Cardiac fibroblast (primary cell): ENCODE measurements around the gene CAPN9.
A peak's percentile ranks its signal among the peaks of the same experiment; 100 is the strongest.

Source experiments
- DNase-seq, 2 donors: peaks; one replicate each; pipeline versions ENCODE4 v3.0.0 to v3.0.0-alpha.2; 2010; ENCODE audit warnings: low read depth in 2 of 2
- H3K4me3 ChIP-seq, 2 donors: replicated peaks in 1 of 2; 1 replicate in 1 of 2; 2 replicates in 1 of 2; pipeline ENCODE4 v1.5.1; 2011; ENCODE audit warnings: low read depth in 2 of 2, low read length in 2 of 2, mild to moderate bottlenecking in 2 of 2, moderate library complexity in 1 of 2
- CTCF ChIP-seq: IDR thresholded peaks from one replicate; pipeline ENCODE4 v1.5.1; 2011; ENCODE audit warnings: low read depth, mild to moderate bottlenecking, low read length, inconsistent platforms

The CAPN9 gene

DNA sequence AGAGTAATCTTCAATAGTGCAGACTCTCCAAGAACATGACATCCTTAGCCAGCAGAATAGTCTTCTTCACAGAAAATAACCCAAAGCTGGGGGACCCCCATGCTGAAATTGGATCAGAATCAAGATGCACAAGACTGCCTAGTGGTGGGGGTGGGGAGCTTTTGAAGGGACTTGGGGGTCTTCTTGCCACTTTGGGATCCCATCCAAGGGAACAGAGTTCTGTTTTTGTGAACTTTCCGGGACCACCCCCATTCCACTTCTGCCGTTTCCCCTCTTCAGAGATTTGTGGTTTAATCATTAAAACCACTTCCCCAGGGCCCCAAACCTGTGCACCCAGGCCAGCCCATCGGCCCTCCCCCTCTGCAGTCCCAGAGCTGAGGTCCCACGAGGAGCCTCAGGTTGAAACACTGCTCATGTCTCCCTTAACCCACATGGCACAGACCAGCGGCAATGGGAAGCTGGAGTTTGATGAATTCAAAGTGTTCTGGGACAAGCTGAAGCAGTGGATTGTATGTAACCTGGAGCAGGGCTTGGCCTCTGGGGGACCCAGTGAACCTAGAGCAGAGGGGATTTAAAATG lies 44.9 kb downstream of the CAPN9 start:
- DNase-seq = no peak
- H3K4me3 ChIP-seq = no peak overlapping the region
- TF ChIP-seq CTCF = no peak

- peak in 1 of 2 donors; percentile 21 for DNase-seq
- no peak overlapping the region for H3K4me3 ChIP-seq
- TF ChIP-seq CTCF = no peak
Measured at GRCh38 chr1:230792691-230793462, 45.7 kb downstream of the CAPN9 start.

DNA sequence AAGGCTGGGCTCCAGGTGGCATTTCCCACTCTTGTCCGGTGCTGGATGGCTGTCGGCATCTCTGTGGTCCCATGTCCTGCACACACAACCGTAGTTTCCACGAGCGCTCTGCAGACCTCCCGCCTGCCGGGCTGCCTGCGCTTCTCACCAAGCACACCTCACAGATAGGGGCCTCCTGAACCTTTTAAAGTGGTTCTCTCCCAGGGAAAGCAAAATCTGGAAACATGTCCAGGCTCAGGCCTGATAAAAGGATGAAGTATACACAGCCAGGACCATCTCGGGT lies 46.2 kb downstream of the CAPN9 start:
- TF ChIP-seq CTCF = no peak
- no peak for DNase-seq
- H3K4me3 ChIP-seq = no peak overlapping the region

DNA sequence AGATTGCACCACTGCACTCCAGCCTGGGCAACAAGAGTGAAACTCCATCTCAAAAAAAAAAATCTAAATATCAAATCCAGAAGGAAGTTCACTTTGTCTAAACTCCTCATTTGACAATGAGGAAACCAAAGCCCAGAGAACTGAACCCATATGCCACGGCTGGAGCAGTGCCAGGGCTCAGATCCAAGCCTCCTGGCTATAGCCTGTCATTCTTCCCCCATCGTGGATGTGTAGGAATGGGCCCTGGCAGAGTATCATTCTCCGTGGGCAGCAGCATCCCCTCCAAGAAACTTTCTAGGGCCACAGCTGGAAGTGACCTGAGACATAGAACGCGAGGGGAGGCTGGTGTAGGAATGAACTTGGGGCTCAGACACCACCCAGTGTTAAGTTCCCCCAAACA lies 47.2 kb downstream of the CAPN9 start:
- peak in 1 of 2 donors; percentile 26 for DNase-seq
- H3K4me3 ChIP-seq = no peak overlapping the region
- TF ChIP-seq CTCF = no peak

DNA sequence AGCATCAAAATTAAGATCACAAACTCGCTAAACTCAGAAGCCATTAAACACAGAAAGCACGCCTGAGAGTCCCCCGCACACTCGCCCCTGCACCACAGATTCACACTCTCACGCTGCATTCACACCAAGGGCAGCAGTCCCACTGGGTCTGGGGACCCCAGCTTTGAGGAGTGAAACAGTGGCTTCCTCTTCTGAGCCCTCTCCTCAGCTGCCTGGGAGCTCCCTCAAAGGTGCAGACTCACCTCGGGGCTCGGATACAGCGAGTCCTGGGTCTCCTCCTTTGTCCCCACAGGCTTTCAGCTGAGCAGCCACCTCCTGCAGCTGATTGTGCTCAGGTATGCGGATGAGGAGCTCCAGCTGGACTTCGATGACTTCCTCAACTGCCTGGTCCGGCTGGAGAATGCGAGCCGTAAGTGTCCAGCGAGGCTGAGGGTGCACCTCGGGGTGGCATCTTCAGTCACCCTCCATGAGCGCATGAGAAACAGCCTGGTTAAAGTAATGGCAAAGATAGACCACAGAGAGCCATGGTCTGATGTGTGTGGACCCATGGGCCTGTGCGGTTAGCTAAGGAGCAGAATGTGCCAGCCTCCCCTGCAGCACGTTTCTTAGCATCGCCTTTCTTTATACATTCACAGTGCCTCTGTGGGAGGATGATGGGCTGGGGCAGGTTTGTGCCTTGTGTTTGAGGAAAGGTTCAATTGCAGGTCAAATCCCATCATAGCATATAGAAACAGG lies 47.9 kb downstream of the CAPN9 start:
- no peak overlapping the region for H3K4me3 ChIP-seq
- no peak for TF ChIP-seq CTCF

DNA sequence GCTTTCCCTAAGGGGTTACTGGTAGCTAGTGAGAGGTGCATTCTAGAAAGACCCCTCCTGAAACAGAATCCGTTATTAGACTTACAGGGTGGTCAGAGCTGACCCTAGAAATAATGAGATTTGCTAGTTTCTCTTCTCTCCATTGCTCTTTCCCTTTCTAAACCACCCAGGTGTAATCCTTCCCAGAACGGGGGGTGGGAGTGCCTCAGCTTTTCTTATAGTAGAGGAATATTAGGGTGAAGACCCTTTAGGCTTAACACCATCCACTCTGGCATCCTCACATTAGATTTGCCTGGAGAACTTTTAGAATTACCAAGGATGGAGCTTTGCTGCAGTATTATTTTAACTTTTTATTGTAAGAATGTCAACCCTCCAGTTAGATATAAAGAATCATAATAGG lies 49.4 kb downstream of the CAPN9 start:
- no peak for DNase-seq
- no peak overlapping the region for H3K4me3 ChIP-seq
- TF ChIP-seq CTCF = no peak

More for the DNA sequence above, 47.9 kb downstream of the CAPN9 start:
- DNase-seq = no peak
